ENCODE data around the gene NT5DC3.
A peak's percentile ranks its signal among the peaks of the same experiment; 100 is the strongest.

NT5DC3 gene

DNA sequence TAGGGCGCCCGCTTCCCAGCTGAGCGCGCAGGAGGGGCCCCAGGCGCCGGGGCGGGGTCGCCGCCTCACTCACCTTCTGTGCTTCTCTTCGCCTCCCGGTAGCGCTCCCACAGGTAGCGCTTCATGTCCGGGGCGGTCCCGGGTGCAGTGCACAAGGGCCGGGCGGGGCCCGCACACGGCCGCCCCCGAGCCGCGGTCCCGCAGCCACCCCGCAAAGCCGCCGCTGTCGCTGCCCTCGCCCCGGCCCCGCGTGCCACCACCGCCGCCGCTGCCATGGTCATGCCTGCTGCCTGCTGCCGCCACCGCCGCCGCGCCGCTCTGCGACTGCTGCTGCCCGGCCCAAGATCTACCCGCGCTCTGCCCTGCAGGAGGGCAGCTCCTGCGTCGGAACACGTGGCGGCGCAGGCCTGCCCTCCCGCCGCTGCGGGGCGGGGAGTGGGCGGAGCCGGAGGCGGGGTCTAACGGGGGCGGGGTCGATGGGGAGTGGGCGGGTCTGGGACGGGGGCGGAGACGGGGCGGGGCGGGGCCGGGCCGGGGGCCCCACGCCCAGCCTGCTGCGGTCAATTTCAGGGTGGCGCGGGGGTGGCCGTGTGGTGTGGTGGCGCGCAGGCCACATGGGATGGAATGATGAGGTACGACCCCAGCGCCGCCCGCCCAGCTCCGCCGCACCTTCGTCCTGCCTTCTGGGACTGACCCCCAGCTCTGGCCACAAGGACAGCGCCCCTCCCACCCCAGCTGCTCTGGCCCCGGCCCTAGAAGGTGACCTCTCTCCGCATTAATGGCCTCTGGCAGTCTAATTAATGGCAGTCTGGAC is at the start of gene NT5DC3:
TSS of gene NT5DC3 (minus strand) at position 359 of the 814 bp plus-strand sequence. CDS start at position 281, 78 bp downstream.
- TF ChIP-seq ELF4 (IDR thresholded peaks at IDR 0.05) (no peak), ARNT (IDR thresholded peaks at IDR 0.05) (peak; percentile 41; the same call in 1 of the 2 replicates), SP1 (IDR thresholded peaks at IDR 0.05) (peak; percentile 74; the same call in 1 of the 2 replicates), NFRKB (IDR thresholded peaks at IDR 0.05) (no peak), HDGF (IDR thresholded peaks at IDR 0.05; ENCODE audit: borderline replicate concordance) (no peak), FOXK2 (IDR thresholded peaks at IDR 0.05) (no peak), L3MBTL2 (conservative IDR thresholded peaks at IDR 0.05) (peak; percentile 49; the same call in 1 of the 2 replicates), FOXM1 (IDR thresholded peaks at IDR 0.05; ENCODE audit: borderline replicate concordance) (peak; percentile 70; the same call in 1 of the 2 replicates), LEF1 (IDR thresholded peaks at IDR 0.05; ENCODE audit: borderline replicate concordance) (peak; percentile 78; the same call in 1 of the 2 replicates)
- TF ChIP-seq, protein P1, sequence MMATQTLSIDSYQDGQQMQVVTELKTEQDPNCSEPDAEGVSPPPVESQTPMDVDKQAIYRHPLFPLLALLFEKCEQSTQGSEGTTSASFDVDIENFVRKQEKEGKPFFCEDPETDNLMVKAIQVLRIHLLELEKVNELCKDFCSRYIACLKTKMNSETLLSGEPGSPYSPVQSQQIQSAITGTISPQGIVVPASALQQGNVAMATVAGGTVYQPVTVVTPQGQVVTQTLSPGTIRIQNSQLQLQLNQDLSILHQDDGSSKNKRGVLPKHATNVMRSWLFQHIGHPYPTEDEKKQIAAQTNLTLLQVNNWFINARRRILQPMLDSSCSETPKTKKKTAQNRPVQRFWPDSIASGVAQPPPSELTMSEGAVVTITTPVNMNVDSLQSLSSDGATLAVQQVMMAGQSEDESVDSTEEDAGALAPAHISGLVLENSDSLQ (IDR thresholded peaks at IDR 0.05) = no peak
- peak; percentile 94 for DNase-seq (ENCODE audit: extremely low spot score)
- CTCF ChIA-PET = interaction anchor here (0.7 kb wide), 1 partner anchor 64 kb away, joined by 3 read pairs; no protein-coding TSS in a partner anchor
- POLR2A ChIA-PET = interaction anchor here (0.7 to 1.3 kb wide), 4 partner anchors 11 to 30 kb away, joined by 3 to 4 read pairs (median 4); no protein-coding TSS in a partner anchor

DNA sequence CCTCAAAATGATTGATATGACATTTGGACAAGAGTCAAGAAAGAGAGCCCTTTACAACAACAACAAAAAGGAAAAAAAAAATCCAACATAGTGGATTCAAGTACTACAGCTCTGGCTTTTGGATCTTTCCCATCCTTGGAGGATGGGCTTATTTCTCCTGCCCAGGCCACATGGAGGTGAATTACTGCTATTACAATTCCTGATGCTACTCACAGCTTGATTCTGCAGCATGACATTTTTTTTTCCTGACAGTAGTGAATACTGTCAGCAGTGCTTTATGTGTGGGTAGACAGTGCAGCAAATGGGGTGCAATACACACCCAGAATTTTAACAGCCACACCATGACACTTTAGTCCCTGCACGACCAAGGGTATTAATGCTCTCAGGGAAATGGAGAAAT is 46.7 kb upstream of the NT5DC3 start:
- DNase-seq (ENCODE audit: extremely low spot score) = no peak
- CTCF ChIA-PET = no interaction called here
- POLR2A ChIA-PET = no interaction called here
- TF ChIP-seq NFRKB (IDR thresholded peaks at IDR 0.05) (no peak), FOXM1 (IDR thresholded peaks at IDR 0.05; ENCODE audit: borderline replicate concordance) (no peak), TARDBP (IDR thresholded peaks at IDR 0.05) (no peak), SUZ12 (IDR thresholded peaks at IDR 0.05) (no peak), ELF4 (IDR thresholded peaks at IDR 0.05) (no peak)

DNA sequence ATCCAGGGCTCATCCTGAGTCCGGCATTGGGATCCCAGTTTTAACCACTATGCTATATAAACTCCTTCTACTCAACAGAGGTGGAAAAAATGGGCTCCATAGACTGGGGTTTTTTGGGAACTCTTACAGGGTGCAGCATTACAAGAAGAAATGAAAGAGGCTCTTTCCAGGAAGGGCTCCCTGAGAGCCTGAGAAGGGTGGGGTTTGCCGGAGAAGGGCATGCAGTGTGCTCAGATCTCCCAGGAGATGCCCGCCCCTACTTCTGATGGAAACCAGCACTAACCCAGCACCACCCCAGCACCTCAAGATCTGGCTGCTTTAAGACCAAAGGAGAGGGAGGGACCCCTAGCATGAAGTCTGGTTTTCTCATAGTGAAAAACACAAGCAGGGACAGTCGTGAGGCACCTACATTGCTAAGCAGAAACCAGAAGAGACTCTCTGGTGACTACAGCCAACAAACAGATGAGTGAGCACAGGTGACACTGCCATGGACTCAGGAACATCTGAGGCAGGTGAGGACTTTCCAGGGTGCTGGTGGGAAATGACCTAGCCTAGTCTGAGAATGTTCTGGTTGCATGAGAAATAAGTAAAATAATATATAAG is 45.3 kb upstream of the NT5DC3 start:
- DNase-seq (ENCODE audit: extremely low spot score) = no peak
- CTCF ChIA-PET = no interaction called here
- POLR2A ChIA-PET = interaction anchor here (0.6 kb wide), 1 partner anchor 47 kb away, joined by 3 read pairs; no protein-coding TSS in a partner anchor
- TF ChIP-seq CTBP1 (IDR thresholded peaks at IDR 0.05; ENCODE audit: borderline replicate concordance) (no peak), FOXK2 (IDR thresholded peaks at IDR 0.05) (no peak), NFRKB (IDR thresholded peaks at IDR 0.05) (no peak), L3MBTL2 (conservative IDR thresholded peaks at IDR 0.05) (no peak), FOXA1 (IDR thresholded peaks at IDR 0.05) (no peak), LEF1 (IDR thresholded peaks at IDR 0.05; ENCODE audit: borderline replicate concordance) (no peak), ELF4 (IDR thresholded peaks at IDR 0.05) (no peak), BHLHE40 (IDR thresholded peaks at IDR 0.05; ENCODE audit: borderline replicate concordance) (no peak), ARNT (IDR thresholded peaks at IDR 0.05) (no peak), HDGF (IDR thresholded peaks at IDR 0.05; ENCODE audit: borderline replicate concordance) (no peak), FOXM1 (IDR thresholded peaks at IDR 0.05; ENCODE audit: borderline replicate concordance) (no peak), SUZ12 (IDR thresholded peaks at IDR 0.05) (no peak)
- TF ChIP-seq, protein P1 (IDR thresholded peaks at IDR 0.05) = no peak

DNA sequence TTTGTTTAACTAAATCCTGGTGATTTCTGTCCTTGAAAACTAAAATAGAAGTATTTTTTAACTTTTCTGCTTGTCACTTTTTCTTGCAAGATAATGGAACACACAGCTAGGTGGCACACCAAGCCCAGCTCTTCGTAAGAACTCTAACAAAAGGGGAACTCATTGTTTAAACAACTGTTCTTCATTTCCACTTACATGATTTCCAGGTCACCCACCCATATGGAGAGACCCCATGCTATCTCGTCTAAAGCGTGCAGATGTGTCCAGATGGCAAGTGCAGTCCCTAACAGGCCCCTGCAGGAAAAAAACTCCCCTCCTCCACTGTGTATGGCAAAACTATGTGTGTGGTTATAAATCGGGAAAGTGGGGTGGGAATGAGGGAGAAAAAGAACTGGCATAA is 43.3 kb upstream of the NT5DC3 start:
- CTCF ChIA-PET = interaction anchor here (0.7 kb wide), 1 partner anchor 26 kb away, joined by 3 read pairs; no protein-coding TSS in a partner anchor
- no peak for DNase-seq (ENCODE audit: extremely low spot score)
- no peak for TF ChIP-seq ARNT (IDR thresholded peaks at IDR 0.05)
- no peak for TF ChIP-seq NFRKB (IDR thresholded peaks at IDR 0.05)
- no peak for TF ChIP-seq FOXK2 (IDR thresholded peaks at IDR 0.05)
- TF ChIP-seq L3MBTL2 (conservative IDR thresholded peaks at IDR 0.05) = no peak
- POLR2A ChIA-PET = interaction anchor here (1.5 kb wide), 1 partner anchor 81 kb away, joined by 8 read pairs; the partner anchor contains the start of gene TDG

DNA sequence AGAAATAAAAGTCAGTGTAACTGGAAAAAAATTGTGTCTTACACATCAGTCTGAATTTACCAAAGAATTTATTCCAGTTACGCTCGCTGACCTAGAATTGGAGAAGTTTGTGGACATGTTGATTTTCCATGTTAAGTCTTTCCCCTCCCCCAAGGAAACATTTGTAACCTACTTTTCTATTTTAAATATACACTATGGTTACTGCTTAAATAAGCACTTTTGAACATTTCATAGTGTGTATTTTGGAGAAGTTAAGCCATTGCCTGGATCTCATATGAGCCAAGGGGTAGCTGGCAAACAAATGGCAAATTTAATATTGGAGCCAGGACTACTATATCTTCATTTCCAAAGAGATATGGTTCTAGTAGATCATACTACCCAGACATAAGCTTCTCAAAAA is 42.9 kb upstream of the NT5DC3 start:
- DNase-seq (ENCODE audit: extremely low spot score) = no peak
- CTCF ChIA-PET = interaction anchor here (0.7 kb wide), 1 partner anchor 26 kb away, joined by 3 read pairs; no protein-coding TSS in a partner anchor
- TF ChIP-seq FOXK2 (IDR thresholded peaks at IDR 0.05) = no peak
- TF ChIP-seq L3MBTL2 (conservative IDR thresholded peaks at IDR 0.05) = no peak
- no peak for TF ChIP-seq SP1 (IDR thresholded peaks at IDR 0.05)
- TF ChIP-seq LEF1 (IDR thresholded peaks at IDR 0.05; ENCODE audit: borderline replicate concordance) = no peak
- TF ChIP-seq FOXA1 (IDR thresholded peaks at IDR 0.05) = no peak
- TF ChIP-seq SUZ12 (IDR thresholded peaks at IDR 0.05) = no peak
- TF ChIP-seq BHLHE40 (IDR thresholded peaks at IDR 0.05; ENCODE audit: borderline replicate concordance) = no peak
- no peak for TF ChIP-seq TARDBP (IDR thresholded peaks at IDR 0.05)
- POLR2A ChIA-PET = interaction anchor here (1.5 kb wide), 1 partner anchor 82 kb away, joined by 8 read pairs; the partner anchor contains the start of gene TDG

DNA sequence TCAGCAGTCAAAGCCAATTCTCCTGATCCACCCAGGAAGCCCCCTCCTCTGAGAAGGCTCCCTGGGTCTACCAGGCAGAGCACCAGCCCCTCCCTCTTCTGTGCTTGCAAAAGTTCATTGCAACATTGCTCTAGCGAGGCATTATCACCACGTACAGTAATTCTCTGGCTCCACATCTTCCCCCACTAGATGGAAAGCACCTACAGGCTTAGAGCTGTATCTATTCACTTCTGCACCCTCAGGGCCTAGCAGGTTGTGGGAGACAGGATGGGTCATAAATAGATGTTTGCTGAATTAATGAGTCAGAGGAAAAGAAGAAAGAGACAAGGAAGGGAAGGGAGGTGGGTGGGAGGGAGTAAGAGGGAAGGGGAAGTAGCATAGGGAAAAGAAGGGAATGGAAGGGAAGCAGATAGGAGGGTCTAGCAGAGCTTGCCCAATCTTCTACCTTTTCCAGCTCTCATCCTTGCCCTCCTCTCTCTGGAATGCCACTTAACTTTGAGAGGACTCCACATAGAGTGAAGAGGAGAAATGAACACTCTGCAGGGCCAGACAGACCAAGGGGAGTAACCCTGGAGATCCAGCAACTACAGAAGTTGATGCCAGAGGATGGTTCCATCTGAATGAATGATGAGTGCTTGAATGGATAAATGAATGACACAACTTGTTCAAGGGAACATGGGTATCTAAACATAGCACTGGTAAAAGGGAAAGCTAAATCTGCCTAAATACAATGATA is 42.0 kb upstream of the NT5DC3 start:
- POLR2A ChIA-PET = interaction anchor here (0.7 to 1.5 kb wide), 2 partner anchors 47 to 83 kb away, joined by 3 to 8 read pairs; partner anchors contain the start of gene TDG

More for the DNA sequence above, 42.0 kb upstream of the NT5DC3 start:
- DNase-seq (ENCODE audit: extremely low spot score) = no peak
- no peak for TF ChIP-seq LEF1 (IDR thresholded peaks at IDR 0.05; ENCODE audit: borderline replicate concordance)
- no peak for TF ChIP-seq ELF4 (IDR thresholded peaks at IDR 0.05)
- TF ChIP-seq FOXA1 (IDR thresholded peaks at IDR 0.05) = no peak
- no peak for TF ChIP-seq NFRKB (IDR thresholded peaks at IDR 0.05)
- no peak for TF ChIP-seq SP1 (IDR thresholded peaks at IDR 0.05)
- TF ChIP-seq BHLHE40 (IDR thresholded peaks at IDR 0.05; ENCODE audit: borderline replicate concordance) = no peak
- TF ChIP-seq L3MBTL2 (conservative IDR thresholded peaks at IDR 0.05) = no peak
- no peak for TF ChIP-seq FOXK2 (IDR thresholded peaks at IDR 0.05)
- no peak for TF ChIP-seq TARDBP (IDR thresholded peaks at IDR 0.05)
- TF ChIP-seq HDGF (IDR thresholded peaks at IDR 0.05; ENCODE audit: borderline replicate concordance) = no peak
- TF ChIP-seq, protein P1 (IDR thresholded peaks at IDR 0.05) = no peak
- TF ChIP-seq CTBP1 (IDR thresholded peaks at IDR 0.05; ENCODE audit: borderline replicate concordance) = no peak
- no peak for TF ChIP-seq ZNF384 (IDR thresholded peaks at IDR 0.05)
- TF ChIP-seq FOXM1 (IDR thresholded peaks at IDR 0.05; ENCODE audit: borderline replicate concordance) = no peak
- TF ChIP-seq SUZ12 (IDR thresholded peaks at IDR 0.05) = no peak
- no peak for TF ChIP-seq ARNT (IDR thresholded peaks at IDR 0.05)
- CTCF ChIA-PET = interaction anchor here (1.2 kb wide), 1 partner anchor 226 kb away, joined by 5 read pairs; no protein-coding TSS in a partner anchor

All from HEK293T (cell line).